ENCODE results near the gene SEPTIN5.

DNA sequence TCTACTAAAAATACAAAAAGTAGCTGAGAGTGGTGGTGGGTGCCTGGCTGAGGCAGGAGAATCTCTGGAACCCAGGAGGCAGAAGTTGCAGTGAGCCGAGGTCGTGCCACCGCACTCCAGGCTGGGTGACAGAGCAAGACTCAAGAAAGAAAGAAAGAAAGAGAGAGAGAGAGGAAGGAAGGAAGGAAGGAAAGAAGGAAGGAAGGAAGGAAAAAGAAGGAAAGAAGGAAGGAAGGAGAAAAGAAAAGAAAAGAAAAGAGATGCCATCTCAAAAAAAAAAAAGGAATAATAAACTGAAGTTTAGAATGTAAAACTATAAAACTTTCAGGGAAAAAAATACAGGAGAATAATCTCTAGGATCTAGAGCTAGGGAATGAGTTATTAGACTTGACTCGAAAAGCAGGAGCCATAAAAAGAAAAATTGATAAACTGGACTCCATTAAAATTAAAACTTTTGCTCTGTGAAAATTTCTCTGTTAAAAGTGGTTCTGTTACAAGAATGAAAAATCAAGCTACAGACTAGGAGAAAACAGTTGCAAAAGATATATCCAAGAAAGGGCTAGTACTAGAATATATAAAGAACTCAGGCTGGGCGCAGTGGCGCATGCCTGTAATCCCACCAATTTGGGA lies 13.4 kb upstream of the SEPTIN5 start:
- TF ChIP-seq, protein P1, sequence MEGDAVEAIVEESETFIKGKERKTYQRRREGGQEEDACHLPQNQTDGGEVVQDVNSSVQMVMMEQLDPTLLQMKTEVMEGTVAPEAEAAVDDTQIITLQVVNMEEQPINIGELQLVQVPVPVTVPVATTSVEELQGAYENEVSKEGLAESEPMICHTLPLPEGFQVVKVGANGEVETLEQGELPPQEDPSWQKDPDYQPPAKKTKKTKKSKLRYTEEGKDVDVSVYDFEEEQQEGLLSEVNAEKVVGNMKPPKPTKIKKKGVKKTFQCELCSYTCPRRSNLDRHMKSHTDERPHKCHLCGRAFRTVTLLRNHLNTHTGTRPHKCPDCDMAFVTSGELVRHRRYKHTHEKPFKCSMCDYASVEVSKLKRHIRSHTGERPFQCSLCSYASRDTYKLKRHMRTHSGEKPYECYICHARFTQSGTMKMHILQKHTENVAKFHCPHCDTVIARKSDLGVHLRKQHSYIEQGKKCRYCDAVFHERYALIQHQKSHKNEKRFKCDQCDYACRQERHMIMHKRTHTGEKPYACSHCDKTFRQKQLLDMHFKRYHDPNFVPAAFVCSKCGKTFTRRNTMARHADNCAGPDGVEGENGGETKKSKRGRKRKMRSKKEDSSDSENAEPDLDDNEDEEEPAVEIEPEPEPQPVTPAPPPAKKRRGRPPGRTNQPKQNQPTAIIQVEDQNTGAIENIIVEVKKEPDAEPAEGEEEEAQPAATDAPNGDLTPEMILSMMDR (IDR thresholded peaks at IDR 0.05): no peak
- no peak for TF ChIP-seq POLR2A (IDR thresholded peaks at IDR 0.05)
